Esophagus (tissue), 2 donors: ENCODE results near the gene LSG1. TPM values are rescaled to one million over a fixed set of nuclear protein-coding genes. Genes with fewer than 3 reads are reported as not detected.
A peak's percentile ranks its signal among the peaks of the same experiment; 100 is the strongest.
"Not testable (repeated sequence)": the region's sequence is repeated elsewhere in the genome, so short reads cannot be mapped to it uniquely, and the experiment has no call there.

ENCODE experiments used
- H3K27ac ChIP-seq, 2 donors: one replicate each; pipeline ENCODE4 v1.5.1; 2013; ENCODE audit warnings: low read depth in 2 of 2, mild to moderate bottlenecking in 2 of 2, inconsistent platforms in 1 of 2, low read length in 1 of 2, moderate library complexity in 1 of 2
- H3K27me3 ChIP-seq, 2 donors: one replicate each; pipeline ENCODE4 v1.6.1; 2013; ENCODE audit warnings: low read length in 2 of 2, control low read depth in 1 of 2, mild to moderate bottlenecking in 1 of 2; ENCODE audit not compliant: insufficient read depth in 2 of 2, control insufficient read depth in 1 of 2
- H3K36me3 ChIP-seq, 2 donors: one replicate each; pipeline ENCODE4 v1.6.1; 2013; ENCODE audit warnings: low read length in 1 of 2; ENCODE audit not compliant: control insufficient read depth in 2 of 2, insufficient read depth in 2 of 2
- H3K4me1 ChIP-seq, 2 donors: one replicate each; pipeline ENCODE4 v1.6.1; 2013; ENCODE audit warnings: low read length in 1 of 2; ENCODE audit not compliant: control insufficient read depth in 2 of 2, insufficient read depth in 2 of 2
- H3K4me3 ChIP-seq, 2 donors: one replicate each; pipeline ENCODE4 v1.5.1; 2013; ENCODE audit warnings: low read length in 2 of 2, mild to moderate bottlenecking in 2 of 2, low read depth in 1 of 2, moderate library complexity in 1 of 2
- H3K9me3 ChIP-seq, 2 donors: one replicate each; pipeline ENCODE4 v1.6.1; 2013; ENCODE audit warnings: mild to moderate bottlenecking in 2 of 2, low read depth in 1 of 2, low read length in 1 of 2, moderate library complexity in 1 of 2; ENCODE audit not compliant: control insufficient read depth in 2 of 2, insufficient read depth in 1 of 2
- WGBS, 2 donors: extraction: QIAGEN DNeasy Blood & Tissue Kit; methylation state at CpG; one replicate each; pipeline ENCODE4 v1.1.7; 2013; 5-methylcytosine and 5-hydroxymethylcytosine counted together
- polyA plus RNA-seq, 2 donors: library from polyadenylated mRNA; stranded (reverse); fragments of 200-250 nt; gene quantifications; one replicate each; pipeline ENCODE4 v1.2.3, GENCODE V29; 2013
- donor health status: healthy with polysubstance abuse.
- donor health status: Bipolar disorder and iron deficiency.

LSG1 gene
- polyA plus RNA-seq, 2 donors: 14.1 to 26.5 TPM

DNA sequence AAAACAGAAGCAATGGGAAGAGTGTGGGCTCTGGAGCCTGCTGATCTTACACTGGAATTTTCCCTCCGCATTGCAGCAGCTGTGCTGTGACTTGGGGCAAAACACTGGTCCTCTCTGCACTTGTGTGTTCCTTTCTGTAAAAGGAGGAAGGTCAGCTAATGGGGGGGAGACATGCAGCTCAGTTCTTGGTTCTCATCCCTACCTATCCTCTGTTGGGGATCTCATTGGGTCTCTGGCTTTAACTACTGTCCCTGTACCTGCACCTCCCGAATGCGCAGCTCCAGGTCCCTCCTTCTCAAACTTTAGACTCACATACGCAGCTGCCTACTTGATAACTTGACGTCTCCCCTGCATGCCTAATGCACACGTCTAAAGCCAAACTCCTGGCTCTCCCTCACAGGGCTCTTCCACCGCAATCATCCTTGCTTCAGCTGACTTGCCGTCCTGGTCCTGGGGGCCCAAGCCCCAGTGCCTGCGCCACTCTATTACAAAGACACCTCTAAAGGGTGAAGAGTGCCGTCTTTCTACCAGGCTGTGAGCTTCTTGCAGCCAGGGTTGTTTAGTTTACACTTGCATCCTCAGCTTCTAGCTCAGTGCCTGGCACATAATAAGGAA is 32.9 kb downstream of the LSG1 start:
- no peaks in the 10 kb centered on the region for H3K4me1 ChIP-seq
- H3K4me3 ChIP-seq: no peak overlapping the region
- H3K27me3 ChIP-seq: no peaks in the 10 kb centered on the region
- H3K36me3 ChIP-seq: peaks cover 5 to 12% of the 10 kb centered on the region in 2 donors
- H3K9me3 ChIP-seq: no peaks in the 10 kb centered on the region
- no peak overlapping the region for H3K27ac ChIP-seq
- 94 to 95% methylated on average over 10 of the region's 10 CpGs for WGBS, 2 donors

DNA sequence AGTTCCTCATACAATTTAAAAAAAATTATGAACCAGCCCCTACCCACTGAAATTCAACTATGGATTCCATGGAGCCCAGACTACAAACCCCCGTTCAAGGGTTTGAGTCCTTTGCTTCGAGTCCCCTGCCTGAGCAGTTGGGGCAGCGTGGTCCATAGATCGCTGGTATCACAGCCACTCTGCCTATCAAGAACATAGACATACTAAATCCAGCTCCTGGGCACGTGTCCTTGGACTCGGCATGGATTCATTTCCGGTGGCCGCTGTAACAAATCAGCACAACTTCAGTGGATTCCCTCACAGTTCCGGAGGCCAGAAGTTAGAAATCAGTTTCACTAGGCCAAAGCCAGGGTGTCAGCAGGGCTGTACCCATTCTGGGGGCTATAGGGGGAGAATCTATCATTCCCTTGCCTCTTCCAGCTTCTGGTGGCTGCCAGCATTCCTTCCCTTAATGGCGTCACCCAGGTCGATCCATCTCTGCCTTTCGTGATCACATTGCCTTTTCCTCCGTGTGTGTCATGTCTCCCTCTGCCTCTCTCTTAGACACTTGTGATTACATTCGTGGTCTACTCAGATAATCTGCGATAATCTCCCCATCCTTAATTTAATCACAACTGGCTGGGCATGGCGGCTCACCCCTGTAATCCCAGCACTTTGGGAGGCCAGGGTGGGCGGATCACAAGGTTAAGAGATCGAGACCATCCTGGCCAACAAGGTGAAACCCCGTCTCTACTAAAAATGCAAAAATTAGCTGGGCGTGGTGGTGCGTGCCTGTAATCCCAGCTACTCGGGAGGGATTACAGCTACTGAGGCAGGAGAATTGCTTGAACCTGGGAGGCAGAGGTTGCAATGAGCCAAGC is 34.2 kb downstream of the LSG1 start:
- Histone ChIP-seq H3K36me3 (peaks cover 5 to 12% of the 10 kb centered on the region in 2 donors), H3K9me3 (no peaks in the 10 kb centered on the region), H3K4me1 (peaks cover 0 to 3% of the 10 kb centered on the region in 2 donors), H3K27me3 (no peaks in the 10 kb centered on the region), H3K27ac (peak overlapping the region in 1 of 2 donors; percentile 47), H3K4me3 (no peak overlapping the region)
- WGBS, 2 donors: 93% methylated on average over 22 of the region's 22 CpGs

DNA sequence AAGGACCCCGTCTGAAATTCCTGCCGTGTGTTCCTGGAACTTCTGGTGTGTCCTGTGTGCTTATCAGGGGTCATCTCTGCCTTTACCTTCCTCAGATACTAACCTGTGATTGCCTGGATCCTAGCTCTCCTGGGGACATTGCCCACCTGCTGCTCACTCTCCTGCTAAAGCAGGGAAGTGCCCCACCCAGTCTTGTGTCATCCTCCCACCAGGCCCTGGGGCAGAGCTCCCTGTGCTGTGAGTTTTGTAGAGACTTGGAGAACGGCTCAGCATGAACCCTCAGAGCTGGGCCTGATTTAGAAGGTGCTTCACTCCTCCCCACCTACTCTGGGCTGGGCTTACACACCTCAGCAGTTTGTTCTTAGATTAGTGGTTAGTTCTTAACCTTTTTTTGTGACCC is 34.9 kb downstream of the LSG1 start:
- no peak overlapping the region for H3K27ac ChIP-seq
- H3K36me3 ChIP-seq: peaks cover 5 to 9% of the 10 kb centered on the region in 2 donors
- no peaks in the 10 kb centered on the region for H3K9me3 ChIP-seq
- 55 to 69% methylated on average over 3 of the region's 3 CpGs for WGBS, 2 donors
- H3K27me3 ChIP-seq: no peaks in the 10 kb centered on the region
- peaks cover 0 to 5% of the 10 kb centered on the region in 2 donors for H3K4me1 ChIP-seq
- H3K4me3 ChIP-seq: no peak overlapping the region

DNA sequence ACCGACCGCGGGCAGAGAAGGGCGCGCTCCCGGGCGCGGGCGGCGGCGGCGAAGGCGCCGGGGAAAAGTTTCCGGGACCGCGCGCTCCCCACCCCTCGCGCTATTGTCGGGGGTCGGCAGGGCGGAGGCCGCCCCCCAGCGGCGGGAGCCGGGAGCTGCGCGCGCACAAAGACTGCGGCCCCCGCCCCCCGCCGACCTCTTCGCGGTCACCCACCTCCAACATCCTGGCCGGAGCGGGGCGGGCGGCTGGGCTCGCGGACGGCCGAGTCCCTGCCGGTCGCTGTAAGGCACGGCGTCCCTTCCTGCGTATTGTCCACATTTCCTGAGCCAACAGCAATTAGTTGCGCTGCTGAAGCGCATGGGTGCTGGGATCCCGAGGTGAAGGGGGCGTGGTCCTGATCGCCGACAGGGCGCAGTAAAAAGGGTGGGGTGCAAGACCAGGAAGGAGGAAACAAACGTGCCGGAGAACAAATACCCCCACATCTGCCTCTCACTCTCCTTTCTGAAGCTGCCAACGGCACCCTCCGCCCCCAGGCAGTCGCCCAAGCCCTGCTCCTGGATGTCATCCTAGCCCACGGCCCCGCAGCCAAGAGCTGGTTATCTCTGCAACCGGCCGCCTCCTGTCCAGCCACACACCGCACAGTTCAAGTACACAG is 38.5 kb downstream of the LSG1 start, which contains the start of gene TMEM44:
TSS of gene TMEM44 (minus strand) at position 71 of the 656 bp plus-strand sequence. CDS start 204 bp downstream, outside the sequence.
- H3K27me3 ChIP-seq: no peaks in the 10 kb centered on the region
- H3K36me3 ChIP-seq: no peaks in the 10 kb centered on the region
- 1% methylated on average over 46 to 66 of the region's 66 CpGs for WGBS, 2 donors
- H3K4me3 ChIP-seq: peak within 1 kb of the TSS; percentile 69 to 74
- H3K27ac ChIP-seq: peak within 1 kb of the TSS; percentile 83
- no peaks in the 10 kb centered on the region for H3K9me3 ChIP-seq
- peaks cover 0 to 5% of the 10 kb centered on the region in 2 donors for H3K4me1 ChIP-seq

DNA sequence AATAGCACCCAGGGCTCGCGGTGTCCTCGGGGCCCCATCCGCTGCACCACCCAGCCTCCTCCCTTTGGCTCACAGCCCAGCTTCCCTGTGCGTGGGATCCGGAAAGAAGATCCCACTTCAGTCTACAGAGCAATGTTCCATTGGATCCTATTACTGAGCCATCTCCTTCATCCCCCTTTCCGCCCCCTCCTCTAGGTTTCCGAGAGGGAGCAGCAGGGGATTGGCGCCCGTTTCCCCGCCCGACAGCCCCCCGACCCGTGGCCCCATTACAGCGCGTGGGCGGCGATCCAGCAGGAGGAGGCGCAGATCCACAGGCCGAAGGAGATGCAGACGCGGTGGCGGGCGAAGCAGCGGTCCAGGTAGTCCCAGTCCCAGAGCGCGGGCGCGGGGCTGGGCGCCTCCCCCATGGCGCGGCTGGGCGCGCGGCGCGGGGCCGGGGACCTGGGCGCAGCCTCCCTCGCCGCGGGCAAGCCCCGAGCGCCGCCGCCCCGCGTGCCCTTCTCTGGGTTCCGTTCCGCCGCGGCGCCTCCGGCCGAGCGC is 39.1 kb downstream of the LSG1 start:
- peak overlapping the region; percentile 83 for H3K27ac ChIP-seq
- no peaks in the 10 kb centered on the region for H3K27me3 ChIP-seq
- 1 to 2% methylated on average over 33 to 56 of the region's 56 CpGs for WGBS, 2 donors
- peak overlapping the region; percentile 69 to 74 for H3K4me3 ChIP-seq
- H3K9me3 ChIP-seq: no peaks in the 10 kb centered on the region
- no peaks in the 10 kb centered on the region for H3K36me3 ChIP-seq
- H3K4me1 ChIP-seq: peaks cover 0 to 5% of the 10 kb centered on the region in 2 donors

DNA sequence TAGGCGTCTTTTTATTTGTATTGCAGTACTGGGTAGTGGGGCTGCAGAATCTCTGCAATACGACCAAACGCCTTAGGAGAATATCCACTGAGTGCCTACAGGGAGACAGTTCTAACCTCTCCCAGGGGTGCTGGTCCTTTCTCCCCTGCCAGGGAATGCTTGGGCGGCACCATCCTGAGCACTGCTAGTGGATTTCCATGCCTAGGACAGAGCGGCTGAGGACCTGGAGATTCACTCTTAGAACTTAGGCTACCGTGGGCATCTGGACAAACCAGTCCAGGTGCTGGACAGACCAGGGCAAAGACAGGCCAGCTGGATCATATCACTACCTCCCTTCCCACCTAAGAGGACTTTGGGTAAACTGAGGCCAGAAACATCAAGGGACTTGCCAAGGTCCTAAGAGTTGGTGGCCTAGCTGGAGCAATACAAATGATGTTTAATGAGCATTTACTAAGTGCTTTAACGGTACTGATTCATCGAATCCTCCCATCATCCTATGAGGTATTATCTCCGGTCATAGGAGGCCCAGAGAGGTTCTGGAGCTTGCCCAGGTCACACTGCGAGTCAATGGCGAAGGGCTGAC is 39.7 kb downstream of the LSG1 start:
- peak overlapping the region; percentile 69 to 74 for H3K4me3 ChIP-seq
- 68 to 69% methylated on average over 11 of the region's 11 CpGs for WGBS, 2 donors
- no peak overlapping the region for H3K27ac ChIP-seq
- no peaks in the 10 kb centered on the region for H3K36me3 ChIP-seq
- H3K4me1 ChIP-seq: peaks cover 0 to 5% of the 10 kb centered on the region in 2 donors
- no peaks in the 10 kb centered on the region for H3K27me3 ChIP-seq
- no peaks in the 10 kb centered on the region for H3K9me3 ChIP-seq

DNA sequence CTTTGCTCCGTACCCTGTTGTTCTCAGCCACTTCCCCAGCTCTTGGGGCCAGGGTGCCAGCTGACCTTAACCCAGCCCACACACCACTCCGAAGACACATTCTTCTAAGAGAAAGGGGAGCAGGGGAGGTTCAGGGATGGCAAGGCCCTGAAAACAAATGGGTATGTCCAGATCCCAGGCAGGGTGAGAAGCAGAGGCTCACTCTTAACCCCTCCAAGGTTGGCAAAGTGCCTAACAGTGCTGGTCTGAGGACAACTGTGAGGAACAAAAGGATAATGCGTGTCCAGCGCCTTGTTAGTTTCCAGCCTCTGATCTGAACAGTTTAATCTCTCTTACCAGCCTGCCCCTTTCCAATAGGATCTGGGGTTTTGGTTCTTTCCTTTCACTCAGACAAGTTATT is 40.3 kb downstream of the LSG1 start:
- peaks cover 0 to 3% of the 10 kb centered on the region in 2 donors for H3K36me3 ChIP-seq
- 96 to 98% methylated on average over 4 of the region's 4 CpGs for WGBS, 2 donors
- H3K4me3 ChIP-seq: no peak overlapping the region
- no peak overlapping the region for H3K27ac ChIP-seq
- H3K4me1 ChIP-seq: peaks cover 0 to 5% of the 10 kb centered on the region in 2 donors
- no peaks in the 10 kb centered on the region for H3K9me3 ChIP-seq
- no peaks in the 10 kb centered on the region for H3K27me3 ChIP-seq

DNA sequence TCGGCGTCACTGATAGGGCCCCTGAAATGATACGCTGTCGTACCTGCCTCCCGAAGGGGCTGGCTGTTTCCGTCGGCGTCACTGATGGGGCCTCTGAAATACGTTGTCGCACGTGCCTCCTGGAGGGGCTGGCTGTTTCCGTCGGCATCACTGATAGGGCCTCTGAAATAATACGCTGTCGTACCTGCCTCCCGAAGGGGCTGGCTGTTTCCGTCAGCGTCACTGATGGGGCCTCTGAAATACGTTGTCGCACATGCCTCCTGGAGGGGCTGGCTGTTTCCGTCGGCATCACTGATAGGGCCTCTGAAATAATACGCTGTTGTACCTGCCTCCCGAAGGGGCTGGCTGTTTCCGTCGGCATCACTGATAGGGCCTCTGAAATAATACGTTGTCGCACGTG is 41.3 kb downstream of the LSG1 start:
- H3K9me3 ChIP-seq, H3K4me1 ChIP-seq, H3K4me3 ChIP-seq, H3K36me3 ChIP-seq, H3K27ac ChIP-seq, H3K27me3 ChIP-seq: not testable (repeated sequence)
- WGBS, 2 donors: 92 to 94% methylated on average over 27 to 29 of the region's 29 CpGs

DNA sequence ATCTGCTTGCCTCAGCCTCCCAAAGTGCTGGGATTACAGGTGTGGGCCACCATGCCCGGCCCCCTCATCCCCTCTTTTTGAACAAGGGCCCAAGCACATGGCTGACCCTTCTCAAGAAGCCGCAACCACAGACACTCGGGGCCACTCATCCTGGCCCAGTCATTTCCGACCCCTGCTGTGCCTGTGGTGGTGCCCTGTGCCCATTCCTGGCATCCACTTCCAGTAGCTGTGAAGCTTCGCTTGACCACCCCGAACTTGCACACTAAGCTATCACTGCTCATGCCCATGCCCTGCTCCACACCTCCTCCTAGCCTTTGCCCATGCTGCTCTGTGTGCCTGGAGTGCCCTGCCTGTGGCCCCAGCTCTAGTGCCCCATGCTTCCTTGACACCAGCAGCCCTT is 47.0 kb downstream of the LSG1 start:
- peaks cover 0 to 11% of the 10 kb centered on the region in 2 donors for H3K36me3 ChIP-seq
- no peaks in the 10 kb centered on the region for H3K9me3 ChIP-seq
- 97% methylated on average over 6 of the region's 6 CpGs for WGBS, 2 donors

More for the DNA sequence above, 47.0 kb downstream of the LSG1 start:
- Histone ChIP-seq H3K4me3 (no peak overlapping the region), H3K27me3 (no peaks in the 10 kb centered on the region), H3K27ac (no peak overlapping the region), H3K4me1 (peaks cover 0 to 2% of the 10 kb centered on the region in 2 donors)
